T-helper 9 cell (primary cell): ENCODE measurements around the gene ABHD17B.
"Not testable (repeated sequence)": the region's sequence is repeated elsewhere in the genome, so short reads cannot be mapped to it uniquely, and the experiment has no call there.

ENCODE experiments used
- DNase-seq: peaks from one replicate; pipeline ENCODE4 v3.0.0-alpha.2; 2020
- total RNA-seq, 2 donors: gene quantifications; one replicate each; lab custom pipeline; 2026; lab: John Stamatoyannopoulos, UW

ABHD17B gene
- total RNA-seq: 16.7 to 32.4 reads per million in 2 donors

DNA sequence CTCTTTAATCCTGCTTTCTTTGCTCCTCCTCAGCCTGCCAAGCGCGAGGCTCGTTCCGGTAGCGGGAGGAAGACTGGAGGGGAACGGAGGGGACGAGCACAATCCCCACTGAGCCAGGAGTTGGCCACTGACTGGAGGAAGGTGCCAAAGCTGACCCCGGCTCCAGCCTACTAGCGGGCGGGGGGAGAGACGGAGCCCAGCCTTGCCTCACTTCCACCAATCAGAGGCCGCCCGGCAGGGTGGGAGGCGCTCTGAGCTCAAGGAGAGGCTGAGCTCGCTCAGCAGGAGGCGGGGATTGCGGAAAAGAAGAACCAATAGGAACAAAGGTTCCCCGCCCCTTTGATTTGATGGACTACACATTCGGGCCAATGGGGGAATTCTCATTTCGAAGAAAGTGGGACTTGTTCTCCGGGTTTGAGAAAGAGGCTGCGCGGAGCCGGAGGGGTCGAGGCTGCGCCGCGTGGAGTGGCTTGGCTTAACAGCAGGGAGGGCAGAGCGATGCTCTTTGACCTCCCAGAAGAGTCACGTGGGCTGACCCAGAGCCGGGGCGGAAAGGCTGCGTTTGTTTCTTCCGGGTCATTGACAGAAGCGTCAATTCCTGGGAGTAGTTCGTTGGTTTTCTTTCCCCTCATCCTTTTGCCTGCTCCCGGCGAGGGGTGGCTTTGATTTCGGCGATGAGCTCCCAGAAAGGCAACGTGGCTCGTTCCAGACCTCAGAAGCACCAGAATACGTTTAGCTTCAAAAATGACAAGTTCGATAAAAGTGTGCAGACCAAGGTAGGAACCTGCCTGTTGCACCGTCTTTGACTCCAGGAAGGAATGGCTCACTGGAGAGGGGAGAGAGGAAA lies at the start of gene ABHD17B, which contains the start of gene C9orf85:
Gene ABHD17B (minus strand): TSS at position 133 of the 847 bp plus-strand sequence. CDS start 36,113 bp downstream, outside the sequence.
Gene C9orf85 (plus strand): TSS at position 579 of the 847 bp plus-strand sequence. CDS start 96 bp downstream, at position 675.
- peak; percentile 92 for DNase-seq

DNA sequence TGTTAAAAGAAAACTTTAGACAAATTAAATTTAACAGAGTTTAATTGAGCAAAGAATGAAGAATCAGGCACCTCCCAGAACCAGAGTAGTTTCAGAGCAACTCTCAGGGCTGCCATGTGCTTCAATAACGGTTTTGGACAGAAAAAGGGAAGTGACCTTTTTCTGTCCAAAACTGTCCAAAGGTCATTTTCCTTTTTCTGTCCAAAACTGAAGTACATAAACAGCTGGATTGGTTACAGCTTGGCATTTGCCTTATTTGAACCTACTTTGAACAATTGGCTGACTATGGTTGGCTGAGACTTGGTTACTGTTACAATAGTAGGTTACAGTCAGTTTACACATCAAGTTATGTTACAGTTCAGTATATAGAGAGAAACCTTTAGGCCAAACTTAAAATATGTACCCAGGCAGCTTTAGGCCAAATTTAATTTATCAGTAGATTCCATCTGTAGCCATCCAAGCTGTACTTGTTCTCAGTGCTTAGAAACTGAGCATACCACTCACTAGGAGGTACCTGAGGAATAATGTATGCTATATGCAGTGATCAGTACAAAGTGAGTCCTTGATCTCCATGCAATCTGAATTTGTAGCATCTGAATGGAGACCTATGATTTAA lies 44.4 kb upstream of the ABHD17B start:
- no peak for DNase-seq

DNA sequence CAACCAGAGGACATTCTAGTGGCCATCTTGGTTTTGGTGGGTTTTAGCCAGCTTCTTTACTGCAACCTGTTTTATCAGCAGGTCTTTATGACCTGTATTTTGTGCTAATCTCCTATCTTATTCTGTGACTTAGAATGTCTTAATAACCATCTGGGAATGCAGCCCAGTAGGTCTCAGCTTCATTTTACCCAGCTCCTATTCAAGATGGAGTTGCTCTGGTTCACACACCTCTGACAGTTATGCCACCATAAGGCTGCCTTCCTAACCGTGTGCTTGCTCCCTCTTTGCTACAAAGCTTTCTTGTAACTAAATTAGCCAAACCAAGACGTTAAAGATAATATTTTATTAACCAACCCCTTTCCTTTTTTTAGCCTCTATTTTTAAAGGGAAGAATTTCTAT lies 43.7 kb upstream of the ABHD17B start:
- not testable (repeated sequence) for DNase-seq

DNA sequence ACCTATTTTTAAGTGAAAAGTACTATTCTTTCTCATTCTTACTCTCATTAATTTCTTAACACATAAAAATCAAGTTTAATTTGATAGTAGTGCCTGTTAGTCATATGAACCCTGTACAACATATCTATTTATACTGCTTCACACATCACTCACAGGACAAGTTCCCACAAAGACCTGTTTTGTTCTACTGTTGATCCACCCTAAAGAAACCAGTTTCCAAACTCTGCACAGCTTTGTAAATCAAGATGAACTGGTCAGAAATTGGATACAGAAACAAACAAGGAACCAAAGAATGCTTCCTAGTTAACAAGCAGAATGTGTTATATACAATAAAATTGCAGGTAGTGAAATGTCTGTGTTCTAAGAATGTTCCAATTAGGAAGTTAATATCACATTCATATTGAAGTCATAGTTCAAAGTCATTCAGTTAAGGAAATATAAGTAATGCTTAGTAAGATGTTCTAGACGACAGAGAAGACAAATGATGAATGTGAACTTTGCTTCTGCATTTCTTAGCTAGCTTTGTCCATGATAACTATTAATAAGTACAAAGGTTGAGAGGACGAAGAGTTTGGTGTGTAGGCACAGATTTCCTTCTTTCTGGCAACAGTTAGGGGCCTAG lies 33.9 kb upstream of the ABHD17B start:
- no peak for DNase-seq

DNA sequence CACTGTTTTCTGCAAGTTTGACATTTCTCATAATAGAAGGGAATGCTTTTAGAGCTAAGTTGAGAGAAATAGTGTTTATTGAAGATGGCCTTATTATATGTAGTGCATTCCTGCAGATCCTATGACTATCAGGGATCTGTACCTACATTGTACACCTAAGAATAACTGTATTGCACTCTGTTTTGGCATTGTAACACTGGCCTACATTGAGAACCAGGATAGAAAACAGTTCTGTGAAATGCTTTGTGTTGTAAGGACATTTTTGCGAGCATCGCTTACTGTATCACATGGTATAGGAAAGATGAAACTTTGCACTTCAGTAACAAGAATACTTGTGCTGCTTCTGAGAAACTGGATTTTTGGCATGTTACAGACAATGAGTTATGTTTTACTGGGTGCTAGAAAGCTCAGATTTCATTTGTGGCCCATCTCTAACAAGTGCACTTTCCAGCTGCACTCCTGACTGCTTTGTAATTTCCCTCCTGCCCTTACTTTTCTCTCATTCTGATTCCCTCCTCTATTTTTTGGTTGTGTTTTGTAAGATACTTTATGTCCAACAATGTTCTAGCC lies 31.1 kb upstream of the ABHD17B start:
- DNase-seq: no peak

DNA sequence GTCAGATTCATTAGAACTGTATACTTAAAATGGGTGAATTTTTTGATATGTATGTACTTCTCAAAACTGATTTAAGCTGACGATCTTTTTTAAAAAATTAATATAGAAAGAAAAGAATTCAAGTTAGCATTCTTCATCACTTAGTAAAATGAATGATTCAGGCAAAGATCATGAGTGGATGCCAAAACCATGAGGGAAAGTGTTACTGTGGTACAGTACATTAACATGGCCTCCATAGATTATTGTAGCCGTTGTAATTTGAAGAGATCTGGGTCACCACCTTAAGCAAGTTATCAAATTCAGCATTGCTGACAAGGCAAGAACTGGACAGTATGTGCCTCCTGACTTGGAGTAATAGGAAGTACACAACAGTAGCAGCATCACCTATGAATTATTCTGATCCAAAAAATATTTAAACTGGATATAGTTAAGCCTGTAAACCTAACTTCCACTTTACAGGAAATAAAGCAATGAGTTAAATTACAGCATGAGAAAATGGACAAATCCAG lies 30.1 kb upstream of the ABHD17B start:
- DNase-seq: no peak

DNA sequence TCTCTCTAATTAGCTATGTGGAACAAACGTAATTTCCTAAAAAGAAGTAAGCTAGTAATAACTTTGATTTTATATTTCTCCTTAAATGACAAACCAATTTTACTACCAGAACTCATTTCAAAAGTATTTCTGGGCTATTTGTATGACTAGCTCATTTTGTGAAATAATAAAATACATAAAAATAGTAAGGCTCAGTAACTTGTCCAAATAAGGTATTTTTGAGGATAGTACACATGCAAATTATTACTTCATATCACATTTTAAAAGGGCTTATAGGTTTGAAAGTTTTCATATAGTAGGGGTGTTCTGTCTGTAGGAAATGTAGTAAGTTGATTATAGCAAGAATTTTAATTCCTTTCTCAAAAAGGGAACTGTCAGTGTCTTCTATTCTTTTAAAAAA lies 26.9 kb upstream of the ABHD17B start:
- no peak for DNase-seq

DNA sequence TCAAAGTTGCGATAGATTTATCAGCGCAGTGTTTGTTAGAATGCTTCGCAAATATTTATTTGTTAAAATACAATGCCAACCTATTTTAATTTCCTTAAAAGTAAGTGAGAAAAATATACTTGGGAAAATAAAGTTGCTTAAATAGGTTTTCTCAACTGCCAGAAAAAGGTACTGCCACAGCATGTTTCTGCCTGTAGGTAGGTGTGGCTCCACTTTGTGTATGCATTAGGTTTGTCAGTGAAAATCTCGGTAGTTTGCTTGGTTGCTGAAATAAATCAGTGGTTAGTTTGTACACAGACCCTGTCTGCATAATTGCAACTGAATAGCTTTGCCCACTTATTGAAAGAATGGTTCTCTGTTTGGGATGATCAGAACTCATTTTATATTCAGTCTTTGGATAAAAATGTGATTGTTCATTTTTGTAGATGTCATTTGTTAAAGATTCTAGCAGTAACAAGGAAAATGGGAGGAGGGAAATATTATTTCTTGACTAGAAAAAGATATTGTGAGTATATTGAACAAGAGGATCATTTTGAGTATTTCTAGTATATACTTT lies 26.2 kb upstream of the ABHD17B start:
- DNase-seq: no peak

DNA sequence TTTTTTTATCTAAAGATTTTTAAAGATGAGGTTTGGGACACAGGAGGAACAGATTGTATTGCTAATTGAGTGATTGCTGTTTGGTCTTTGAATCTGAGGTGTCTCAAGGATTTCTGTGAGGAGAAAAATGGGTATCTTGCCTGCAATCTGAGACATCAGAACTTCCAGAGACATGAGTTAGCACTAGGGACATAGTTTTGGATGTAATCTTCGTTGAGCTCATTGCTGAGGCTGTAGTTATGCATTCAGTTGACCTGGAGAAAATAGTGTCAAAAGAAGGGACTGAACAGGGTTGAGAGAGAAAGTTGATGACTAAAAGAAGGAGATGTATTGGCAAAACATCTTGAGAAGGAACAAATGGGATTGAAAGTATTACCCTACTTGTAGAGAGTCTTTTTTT lies 25.1 kb upstream of the ABHD17B start:
- DNase-seq: no peak

DNA sequence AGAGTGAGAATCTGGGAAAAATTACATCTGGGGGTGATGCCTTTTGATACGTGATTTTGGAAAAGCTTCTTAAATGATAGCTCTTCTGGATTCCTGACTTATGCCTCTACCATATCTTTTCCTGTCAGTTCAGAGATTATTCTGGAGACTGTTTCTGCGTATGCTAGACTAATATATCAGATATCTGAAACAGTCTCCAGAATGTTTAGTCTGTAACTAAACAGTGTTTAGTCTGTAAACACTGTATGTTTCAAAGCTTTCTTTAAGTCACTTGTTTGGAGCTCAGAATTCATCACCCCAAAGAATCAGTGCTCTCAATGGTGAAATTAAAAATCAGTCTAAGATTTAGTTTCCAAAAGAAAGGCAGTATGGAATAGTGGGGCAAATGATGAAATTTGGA lies 20.2 kb upstream of the ABHD17B start:
- DNase-seq: no peak

DNA sequence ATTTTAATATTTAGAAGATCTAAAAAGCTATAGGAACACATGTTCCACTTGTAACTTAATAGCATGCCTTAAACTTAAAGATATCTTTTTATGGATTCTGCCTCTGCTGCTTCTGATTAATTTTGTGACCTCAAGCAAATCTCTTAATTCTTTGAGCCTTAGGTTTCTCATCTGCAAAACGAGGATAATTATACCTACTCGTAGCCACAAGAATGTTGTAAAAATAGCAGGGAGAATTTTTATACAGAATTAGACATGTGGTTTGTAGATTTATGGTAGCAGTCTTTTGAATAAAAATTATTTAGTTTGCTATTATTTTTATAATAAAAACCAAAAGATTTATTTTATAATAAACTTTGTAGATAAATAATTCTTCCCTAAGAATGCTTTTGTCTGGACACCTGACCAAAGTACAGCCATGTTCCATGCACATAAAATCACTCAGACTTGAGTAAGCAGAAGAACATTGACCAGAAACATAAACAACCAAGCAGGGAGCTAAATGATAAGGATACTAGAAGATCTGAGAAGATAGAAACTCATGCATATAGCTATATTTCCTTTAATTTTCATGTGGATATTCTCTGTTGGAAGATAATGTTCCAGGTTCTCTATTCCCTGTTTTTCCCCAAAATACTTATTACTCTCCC lies 18.9 kb upstream of the ABHD17B start:
- DNase-seq: no peak

DNA sequence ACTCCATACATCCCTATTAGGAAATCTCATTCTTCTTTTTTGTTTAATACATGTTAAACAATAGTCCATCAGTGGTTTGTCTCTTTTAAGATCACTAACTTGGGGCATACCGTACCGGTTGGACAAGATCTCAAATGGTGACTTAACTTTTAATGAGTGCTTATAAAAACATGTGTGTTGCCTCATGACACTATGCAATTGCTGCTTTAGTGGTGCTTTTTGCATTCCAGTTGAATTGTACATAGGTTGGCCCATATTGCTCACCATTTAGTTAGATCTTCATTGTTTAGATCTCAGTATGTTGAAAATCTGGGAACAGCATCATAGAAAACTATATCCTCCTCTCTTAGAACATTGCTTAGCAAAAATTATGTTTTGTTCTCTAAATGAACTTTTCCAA lies 18.2 kb upstream of the ABHD17B start:
- DNase-seq: no peak

DNA sequence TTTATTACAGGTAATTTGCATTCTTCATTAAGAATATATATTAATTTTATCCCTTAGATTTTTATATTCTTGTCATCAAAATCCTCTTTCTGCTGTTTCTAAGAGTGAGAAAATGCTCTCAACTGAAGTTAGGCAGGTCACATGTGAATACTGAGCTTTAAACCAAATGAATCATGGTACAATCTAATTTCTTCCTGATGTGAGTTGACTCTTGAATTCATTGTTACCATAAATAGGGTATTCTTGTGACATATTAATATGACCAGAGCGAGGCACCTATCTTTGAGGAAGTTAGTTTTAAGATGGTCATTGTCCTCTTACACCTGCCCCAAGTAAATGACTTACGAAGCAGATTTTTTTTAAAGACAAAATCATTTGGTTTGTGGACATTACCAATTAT lies 17.8 kb upstream of the ABHD17B start:
- no peak for DNase-seq

DNA sequence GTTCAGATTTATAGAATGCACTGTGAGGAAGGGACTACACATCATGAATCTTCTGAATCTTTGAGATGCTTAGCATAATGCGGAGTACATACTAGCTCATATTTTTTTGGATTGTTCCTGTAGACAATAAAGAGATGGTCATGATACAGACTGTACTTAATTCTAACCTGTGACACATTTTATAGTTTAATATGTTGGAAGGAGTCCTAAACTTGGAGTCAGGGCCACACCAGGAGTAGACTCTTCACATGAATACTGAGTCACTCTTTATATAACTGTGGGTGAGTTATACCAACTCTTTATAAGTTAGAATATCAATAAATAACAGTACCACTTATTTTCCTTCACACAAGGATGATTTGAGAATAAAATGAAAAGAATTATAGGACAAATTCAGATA lies 17.4 kb upstream of the ABHD17B start:
- no peak for DNase-seq

DNA sequence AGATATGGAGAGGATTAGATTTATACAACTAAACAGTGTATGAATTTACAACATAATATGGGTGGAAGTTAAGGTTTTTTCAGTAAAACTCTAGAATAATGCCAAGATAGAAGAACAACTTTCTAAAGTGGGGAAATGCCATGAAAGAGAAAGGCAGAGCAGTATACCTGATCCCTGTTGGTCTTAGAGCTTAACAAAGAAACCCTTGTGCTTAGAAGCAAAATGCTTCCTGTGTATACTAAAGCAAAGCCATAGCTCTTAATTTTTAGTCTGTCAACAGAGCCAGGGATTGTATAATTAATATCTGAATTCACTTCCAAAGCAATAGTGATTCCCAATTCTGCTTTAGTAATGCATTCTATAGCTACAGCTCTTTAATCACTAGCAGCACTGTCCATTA lies 14.8 kb upstream of the ABHD17B start:
- no peak for DNase-seq

DNA sequence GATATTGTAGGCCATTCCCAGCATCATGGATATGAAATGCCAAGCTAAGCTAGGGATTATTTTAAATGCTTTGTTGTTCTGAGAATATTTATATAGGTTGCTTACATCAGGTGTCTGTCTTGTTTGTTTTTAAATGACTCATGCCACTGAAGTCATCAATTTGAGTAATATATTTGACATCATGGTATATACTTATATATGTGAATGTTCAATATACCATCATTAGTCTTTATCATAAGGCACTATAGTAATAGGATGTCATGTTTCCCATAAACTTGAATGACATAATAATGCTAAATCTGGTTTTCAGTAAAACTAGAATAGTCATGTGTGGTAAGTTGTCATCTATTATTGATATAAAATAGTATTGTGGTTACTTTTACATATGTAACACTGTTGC lies 13.6 kb upstream of the ABHD17B start:
- no peak for DNase-seq

DNA sequence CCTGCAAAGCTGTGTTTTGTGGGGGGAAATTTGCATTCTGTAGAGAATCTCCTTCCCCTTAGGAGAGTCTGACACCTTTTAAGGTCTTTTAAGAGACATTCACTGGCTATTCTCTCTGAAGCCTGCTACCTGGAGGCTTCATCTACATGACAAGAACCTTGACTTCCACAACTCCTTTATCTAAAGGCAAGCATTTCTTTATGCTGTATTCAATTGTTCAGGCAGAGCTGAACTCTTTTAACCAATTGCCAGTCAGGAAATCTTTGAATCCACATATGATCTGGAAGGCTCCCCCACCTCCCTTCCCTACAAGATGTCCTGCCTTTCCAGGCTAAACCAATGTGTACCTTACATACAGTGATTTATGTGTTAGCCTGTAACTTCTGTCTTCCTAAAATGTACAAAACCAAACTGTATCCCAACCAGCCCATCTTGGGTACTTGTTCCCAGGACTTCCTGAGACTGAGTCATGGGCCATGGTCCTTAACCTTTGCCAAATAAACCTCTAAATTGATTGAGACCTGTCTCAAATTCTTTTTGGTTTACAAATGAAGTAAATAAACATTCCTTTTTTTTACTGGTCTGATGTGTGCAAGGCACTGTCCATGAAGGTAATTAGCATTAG lies 10.3 kb upstream of the ABHD17B start:
- DNase-seq: no peak

DNA sequence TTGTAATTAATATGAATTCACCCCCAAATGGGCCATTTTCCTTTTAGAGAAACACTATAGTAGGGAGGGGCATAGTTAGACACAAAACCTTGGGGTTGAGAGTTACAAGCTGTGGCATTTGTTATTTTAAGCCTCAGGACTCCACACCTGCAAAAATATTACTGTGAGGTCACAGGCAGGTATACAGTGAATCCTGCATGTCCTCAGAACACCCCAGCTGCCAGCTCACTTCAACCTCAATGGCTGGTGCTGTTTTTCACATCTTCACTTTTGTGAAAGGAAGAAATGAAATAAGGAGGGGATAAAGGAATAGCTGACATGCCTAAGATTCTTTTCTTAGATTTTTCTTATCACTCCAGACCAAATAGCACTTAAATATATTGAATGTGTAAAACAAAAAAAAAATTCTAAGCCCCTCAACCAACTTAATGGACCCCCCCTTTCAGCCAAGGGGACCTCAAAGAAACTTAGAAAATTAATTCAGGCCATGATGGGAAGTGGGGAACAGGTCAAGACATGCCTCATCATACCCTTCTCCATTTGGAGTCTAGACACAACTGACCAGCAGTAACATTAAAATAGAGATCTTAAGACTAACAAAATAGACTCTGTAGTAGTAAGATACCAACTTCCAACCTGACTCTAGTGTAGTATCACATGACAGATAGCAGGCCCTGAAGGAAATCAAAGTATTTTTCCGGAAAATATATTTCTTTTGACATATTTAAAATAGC lies 9.6 kb upstream of the ABHD17B start:
- no peak for DNase-seq

DNA sequence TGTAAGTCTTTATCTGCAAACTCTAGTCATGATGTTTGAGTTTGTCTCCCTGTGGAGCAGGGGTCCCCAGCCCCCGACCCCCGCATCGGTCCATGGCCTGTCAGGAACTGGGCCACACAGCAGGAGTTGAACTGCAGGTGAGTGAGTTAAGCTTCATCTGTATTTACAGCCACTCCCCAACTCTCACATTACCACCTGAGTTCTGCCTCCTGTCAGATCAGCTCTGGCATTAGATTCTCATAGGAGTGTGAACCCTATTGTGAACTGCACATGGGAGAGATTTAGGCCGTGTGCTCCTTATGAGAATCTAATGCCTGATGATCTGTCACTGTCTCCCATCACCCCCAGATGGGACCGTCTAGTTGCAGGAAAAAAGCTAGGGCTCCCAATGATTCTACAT lies 7.4 kb upstream of the ABHD17B start:
- no peak for DNase-seq

DNA sequence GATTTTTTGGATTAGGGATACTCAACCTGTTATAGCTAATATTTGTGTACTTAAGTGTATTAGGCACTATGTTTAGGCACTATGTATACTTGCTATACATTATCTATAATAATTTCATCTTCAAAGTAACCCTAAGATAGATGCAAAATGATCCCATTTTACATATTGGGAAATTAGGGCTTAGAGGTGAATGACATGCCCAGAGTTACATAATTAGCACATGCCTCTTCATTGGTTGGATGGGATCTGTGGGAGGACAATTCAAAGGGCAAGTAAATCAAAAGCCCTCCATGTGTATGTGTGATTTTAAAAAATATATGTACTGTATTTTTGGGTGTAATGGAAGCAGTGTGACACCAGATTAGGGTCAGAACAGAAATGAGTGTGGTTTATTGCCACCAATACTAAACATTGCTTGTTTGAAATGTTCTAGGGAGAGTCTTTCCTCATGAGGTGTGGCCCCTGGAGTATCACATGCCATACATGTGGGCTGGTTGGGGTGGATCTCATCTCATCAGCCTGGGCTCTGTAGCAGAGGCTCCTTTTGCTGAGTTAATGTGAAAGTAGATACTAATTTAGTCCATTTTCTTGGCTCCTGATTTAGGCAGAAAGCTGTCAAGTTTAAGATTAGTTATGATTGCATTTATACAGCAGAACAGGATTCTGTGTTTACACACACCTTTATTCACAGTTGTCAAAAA lies 6.0 kb upstream of the ABHD17B start:
- DNase-seq: no peak
